Endodermal cell (in vitro differentiated cells): Measurements from ENCODE around the gene SLC16A3. TPM values are rescaled to one million over a fixed set of nuclear protein-coding genes. Genes with fewer than 3 reads are reported as not detected.

Experiments used
- DNase-seq: peaks from one replicate; pipeline ENCODE4 v3.0.0-alpha.2; 2017
- H3K27ac ChIP-seq: 2 replicates; pipeline ENCODE4 v1.5.1; 2013; ENCODE audit warnings: mild to moderate bottlenecking, low read depth, low read length, moderate library complexity
- H3K27me3 ChIP-seq: 2 replicates; pipeline ENCODE4 v1.6.1; 2013; ENCODE audit warnings: mild to moderate bottlenecking, low read length, moderate library complexity; ENCODE audit not compliant: insufficient read depth, control insufficient read depth, poor library complexity, severe bottlenecking
- H3K36me3 ChIP-seq: 2 replicates; pipeline ENCODE4 v1.7.0; 2013; ENCODE audit warnings: mild to moderate bottlenecking, low read length, moderate library complexity; ENCODE audit not compliant: control insufficient read depth, insufficient read depth
- H3K4me1 ChIP-seq: one replicate; pipeline ENCODE4 v1.7.0; 2013; ENCODE audit warnings: low read length; ENCODE audit not compliant: control insufficient read depth, insufficient read depth
- H3K4me3 ChIP-seq: 2 replicates; pipeline ENCODE4 v1.5.1; 2013; ENCODE audit warnings: mild to moderate bottlenecking, low read length, moderate library complexity
- H3K9ac ChIP-seq: 2 replicates; pipeline ENCODE4 v1.6.1; 2013; ENCODE audit warnings: mild to moderate bottlenecking, low read length, moderate library complexity; ENCODE audit not compliant: poor library complexity, severe bottlenecking; ENCODE audit errors: extremely low read depth
- H3K9me3 ChIP-seq: 2 replicates; pipeline ENCODE4 v1.6.1; 2013; ENCODE audit warnings: mild to moderate bottlenecking, low read length, moderate library complexity; ENCODE audit not compliant: control insufficient read depth
- H3K27ac Mint-ChIP-seq: 2 replicates; pipeline ENCODE4 v1.8.0; 2020; ENCODE audit warnings: mixed read lengths
- H3K27me3 Mint-ChIP-seq: 2 replicates; pipeline ENCODE4 v1.8.0; 2021; ENCODE audit warnings: mild to moderate bottlenecking, mixed read lengths; ENCODE audit not compliant: insufficient read depth
- H3K36me3 Mint-ChIP-seq: 2 replicates; pipeline ENCODE4 v1.8.0; 2020; ENCODE audit warnings: low read depth, mixed read lengths
- H3K4me1 Mint-ChIP-seq: 2 replicates; pipeline ENCODE4 v1.8.0; 2020; ENCODE audit warnings: mixed read lengths
- H3K4me3 Mint-ChIP-seq: 2 replicates; pipeline ENCODE4 v1.8.0; 2020; ENCODE audit warnings: mild to moderate bottlenecking, moderate library complexity, mixed read lengths
- H3K9me3 Mint-ChIP-seq: 2 replicates; pipeline ENCODE4 v1.8.0; 2020; ENCODE audit warnings: mild to moderate bottlenecking, mixed read lengths
- WGBS, 2 experiments: methylation state at CpG; one replicate each; pipeline versions ENCODE4 v1.1.5 to v1.1.7; 2013; ENCODE audit warnings: missing lambda C conversion rate in 2 of 2, mixed read lengths in 1 of 2; ENCODE audit not compliant: insufficient coverage in 1 of 2, insufficient read length in 1 of 2; 5-methylcytosine and 5-hydroxymethylcytosine counted together
- total RNA-seq, 2 donors: library from RNA; stranded (reverse); fragmentation: NEBNext Ultra II Directional in 1 of 2; extraction: Animal tissue kit (Norgen Biotek cat#: 25700) in 1 of 2; gene quantifications; 2 replicates in 1 of 2; 3 replicates in 1 of 2; pipeline ENCODE4 v1.2.1, GENCODE V29; 2021
- TF ChIP-seq, protein P1 (sequence below): fragments of 200-600 bp; sonication (generic); conservative IDR thresholded peaks from 2 replicates; pipeline ENCODE4 v1.5.0; 2021; ENCODE audit warnings: antibody characterized with exemption, mild to moderate bottlenecking

SLC16A3 gene
- total RNA-seq, 2 donors from 2014 or later: 31.8 to 39.7 TPM

DNA sequence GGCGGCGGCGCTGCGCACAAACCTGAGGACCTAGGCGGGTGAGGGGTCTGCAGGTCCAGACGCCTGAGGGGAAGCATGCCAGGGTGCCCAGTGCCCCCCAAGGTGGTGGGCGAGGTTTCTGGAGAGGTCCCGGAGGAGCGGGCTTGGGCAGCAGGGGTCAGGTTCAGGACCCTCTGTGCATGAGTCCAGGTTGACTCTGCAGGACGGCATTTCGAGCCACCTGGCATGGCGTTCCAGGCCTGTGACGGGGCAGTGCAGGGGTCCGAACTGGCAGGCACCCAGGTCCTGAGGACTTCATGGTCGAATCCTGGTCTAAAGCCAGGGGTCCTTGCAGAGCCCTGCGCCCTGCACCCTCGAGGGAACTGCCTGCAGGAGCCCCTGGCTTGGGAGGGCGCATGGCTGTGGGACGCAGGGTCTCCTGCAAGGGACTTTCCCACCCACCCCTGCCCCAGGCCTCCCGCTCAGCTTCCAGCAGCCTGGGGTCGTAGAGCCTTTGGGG is 3.5 kb downstream of the SLC16A3 start:
- Mint-ChIP-seq H3K27ac (no peak overlapping the region), H3K36me3 (peaks cover under 1% of the 10 kb centered on the region), H3K4me3 (peak overlapping the region; percentile 40), H3K9me3 (no peaks in the 10 kb centered on the region), H3K27me3 (peaks cover 16% of the 10 kb centered on the region), H3K4me1 (peaks cover 3% of the 10 kb centered on the region)
- Histone ChIP-seq H3K27ac (no peak overlapping the region), H3K4me1 (peaks cover 9% of the 10 kb centered on the region), H3K9ac (no peak overlapping the region), H3K9me3 (no peaks in the 10 kb centered on the region), H3K27me3 (peaks cover 30% of the 10 kb centered on the region), H3K4me3 (no peak overlapping the region), H3K36me3 (no peaks in the 10 kb centered on the region)
- TF ChIP-seq, protein P1, sequence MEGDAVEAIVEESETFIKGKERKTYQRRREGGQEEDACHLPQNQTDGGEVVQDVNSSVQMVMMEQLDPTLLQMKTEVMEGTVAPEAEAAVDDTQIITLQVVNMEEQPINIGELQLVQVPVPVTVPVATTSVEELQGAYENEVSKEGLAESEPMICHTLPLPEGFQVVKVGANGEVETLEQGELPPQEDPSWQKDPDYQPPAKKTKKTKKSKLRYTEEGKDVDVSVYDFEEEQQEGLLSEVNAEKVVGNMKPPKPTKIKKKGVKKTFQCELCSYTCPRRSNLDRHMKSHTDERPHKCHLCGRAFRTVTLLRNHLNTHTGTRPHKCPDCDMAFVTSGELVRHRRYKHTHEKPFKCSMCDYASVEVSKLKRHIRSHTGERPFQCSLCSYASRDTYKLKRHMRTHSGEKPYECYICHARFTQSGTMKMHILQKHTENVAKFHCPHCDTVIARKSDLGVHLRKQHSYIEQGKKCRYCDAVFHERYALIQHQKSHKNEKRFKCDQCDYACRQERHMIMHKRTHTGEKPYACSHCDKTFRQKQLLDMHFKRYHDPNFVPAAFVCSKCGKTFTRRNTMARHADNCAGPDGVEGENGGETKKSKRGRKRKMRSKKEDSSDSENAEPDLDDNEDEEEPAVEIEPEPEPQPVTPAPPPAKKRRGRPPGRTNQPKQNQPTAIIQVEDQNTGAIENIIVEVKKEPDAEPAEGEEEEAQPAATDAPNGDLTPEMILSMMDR: no peak
- 76 to 79% methylated on average over 13 to 21 of the region's 21 CpGs for WGBS, 2 experiments
- DNase-seq: no peak

DNA sequence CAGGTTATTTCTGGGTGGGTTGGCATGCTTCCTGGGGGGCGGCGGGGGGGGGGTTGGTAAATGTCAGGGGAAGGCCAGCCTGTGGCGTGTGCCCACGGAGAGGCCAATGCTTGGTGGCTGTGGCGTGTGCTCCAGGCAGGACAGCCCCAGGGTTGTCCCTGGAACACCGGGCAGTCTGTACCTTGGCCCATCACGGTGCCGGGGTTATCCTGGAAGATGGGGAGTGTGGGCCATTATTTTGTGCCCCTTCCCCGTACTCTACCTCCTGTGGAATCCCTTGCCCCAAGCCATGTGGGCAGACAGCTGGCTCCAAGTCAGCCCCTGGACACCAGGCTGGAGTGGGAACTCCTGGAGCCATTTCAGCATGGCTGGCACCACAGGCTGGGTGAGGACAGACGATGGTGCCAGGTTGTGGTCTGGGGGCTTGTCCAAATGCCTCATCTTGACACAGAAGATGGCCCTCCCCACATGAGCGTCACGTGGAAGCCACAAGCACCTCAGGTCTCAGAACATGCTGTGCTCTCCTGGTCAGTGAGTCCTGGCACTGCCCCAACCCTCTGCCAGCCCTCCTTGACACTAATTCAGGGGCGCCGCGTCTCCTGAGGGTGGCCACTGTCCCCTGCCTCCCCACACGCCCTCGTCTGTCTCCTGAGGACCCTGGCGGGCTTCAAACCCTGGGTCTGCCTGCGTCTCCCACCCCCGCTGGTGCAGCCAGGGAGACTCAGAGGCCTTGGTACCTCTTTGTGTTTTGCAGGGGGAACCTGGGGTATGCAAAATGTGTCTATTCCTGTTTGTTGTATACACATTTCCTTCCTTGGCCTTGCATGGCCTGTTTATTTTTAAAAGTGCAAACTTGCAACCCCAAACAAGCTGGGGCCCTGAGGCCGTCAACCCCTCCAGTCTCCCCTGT is 4.3 kb downstream of the SLC16A3 start:
- Histone ChIP-seq H3K27me3 (peaks cover 22% of the 10 kb centered on the region), H3K36me3 (no peaks in the 10 kb centered on the region), H3K9ac (no peak overlapping the region), H3K4me1 (peaks cover 9% of the 10 kb centered on the region), H3K9me3 (no peaks in the 10 kb centered on the region), H3K4me3 (no peak overlapping the region), H3K27ac (no peak overlapping the region)
- Mint-ChIP-seq H3K27ac (no peak overlapping the region), H3K4me3 (no peak overlapping the region), H3K27me3 (peaks cover 11% of the 10 kb centered on the region), H3K36me3 (peaks cover 3% of the 10 kb centered on the region), H3K4me1 (peaks cover 3% of the 10 kb centered on the region), H3K9me3 (no peaks in the 10 kb centered on the region)
- TF ChIP-seq, protein P1: no peak
- DNase-seq: peak; percentile 51
- WGBS, 2 experiments: 90 to 96% methylated on average over 8 to 21 of the region's 21 CpGs

DNA sequence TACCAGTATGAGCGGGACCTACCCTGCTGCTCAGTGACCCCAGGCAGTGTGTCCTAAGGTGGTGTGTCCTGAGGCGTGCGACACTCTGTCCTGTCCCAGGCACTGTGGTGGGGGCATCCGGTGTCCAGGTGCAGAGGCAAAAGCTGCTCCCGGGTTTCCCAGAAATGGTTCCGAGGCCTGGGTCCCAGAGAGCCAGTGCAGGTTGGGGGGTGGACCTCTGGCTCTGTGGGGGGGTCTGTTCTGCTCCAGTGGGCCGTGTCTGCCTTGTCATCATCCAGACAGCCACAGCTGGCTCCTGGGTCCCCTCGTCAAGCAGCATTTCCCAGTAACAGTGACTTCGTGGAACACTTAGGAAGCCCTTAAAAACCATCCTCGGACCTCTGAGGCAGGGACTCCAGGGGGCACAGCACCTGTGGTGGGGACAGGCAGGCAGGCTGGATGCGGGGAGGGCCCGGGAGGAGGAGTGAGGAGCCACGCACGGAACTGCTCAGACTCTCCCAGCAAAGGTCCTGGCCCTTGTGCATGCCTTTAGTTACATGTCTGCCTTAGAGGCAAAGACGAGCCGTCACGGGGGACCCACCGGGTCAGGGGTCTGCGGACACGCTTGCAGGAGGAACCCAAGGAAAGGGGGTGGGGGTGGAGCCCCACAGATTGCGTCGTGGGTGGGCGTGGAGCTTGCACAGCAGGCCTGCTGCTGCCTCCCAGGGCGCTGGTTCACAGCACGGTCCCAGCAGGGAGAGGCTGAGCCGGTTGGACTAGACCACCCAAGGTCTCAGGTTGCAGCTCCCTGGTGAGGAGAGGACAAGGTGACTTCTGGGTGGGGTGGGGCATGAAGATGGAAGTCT is 5.6 kb downstream of the SLC16A3 start:
- WGBS, 2 experiments: 81 to 90% methylated on average over 15 to 26 of the region's 26 CpGs
- H3K9me3 Mint-ChIP-seq: no peaks in the 10 kb centered on the region
- Histone ChIP-seq H3K4me1 (peaks cover 9% of the 10 kb centered on the region), H3K9ac (no peak overlapping the region), H3K27me3 (peaks cover 13% of the 10 kb centered on the region), H3K4me3 (no peak overlapping the region), H3K36me3 (no peaks in the 10 kb centered on the region), H3K27ac (no peak overlapping the region), H3K9me3 (no peaks in the 10 kb centered on the region)
- H3K4me1 Mint-ChIP-seq: peaks cover 5% of the 10 kb centered on the region
- DNase-seq: peak; percentile 58
- H3K27ac Mint-ChIP-seq: no peak overlapping the region
- H3K36me3 Mint-ChIP-seq: peaks cover 6% of the 10 kb centered on the region
- no peak overlapping the region for H3K4me3 Mint-ChIP-seq
- H3K27me3 Mint-ChIP-seq: peaks cover 9% of the 10 kb centered on the region
- TF ChIP-seq, protein P1: no peak
